Mesenteric fat pad (tissue), 1 donor: ENCODE measurements around the gene SRSF10. TPM values are rescaled to one million over a fixed set of nuclear protein-coding genes. Genes with fewer than 3 reads are reported as not detected.
"Not testable (repeated sequence)": the region's sequence is repeated elsewhere in the genome, so short reads cannot be mapped to it uniquely, and the experiment has no call there.

ENCODE experiments used
- DNase-seq: peaks from one replicate; pipeline ENCODE4 v3.0.0-alpha.2; 2020; ENCODE audit warnings: low spot score
- long read RNA-seq: library from polyadenylated mRNA; unstranded; transcript quantifications from one replicate; pipeline ENCODE4 v2.0.0, GENCODE V29; 2020
- total RNA-seq: library from RNA; stranded (reverse); fragmentation: NEBNext Ultra II Directional; extraction: Animal tissue kit (Norgen Biotek cat#: 25700); gene quantifications from one replicate; pipeline ENCODE4 v1.2.1, GENCODE V29; 2021
- donor health status: DM: yes; HTN: yes; CAD: no.

SRSF10 gene
- 85.4 TPM for total RNA-seq
- long read RNA-seq, transcript SRSF10-212 (3 exons, 790 nt): major isoform, 6 of 48 reads
- long read RNA-seq, partial matches to known transcripts: 6 of 48 reads
- long read RNA-seq, other reads (novel, unspliced or antisense): 32 of 48 reads

DNA sequence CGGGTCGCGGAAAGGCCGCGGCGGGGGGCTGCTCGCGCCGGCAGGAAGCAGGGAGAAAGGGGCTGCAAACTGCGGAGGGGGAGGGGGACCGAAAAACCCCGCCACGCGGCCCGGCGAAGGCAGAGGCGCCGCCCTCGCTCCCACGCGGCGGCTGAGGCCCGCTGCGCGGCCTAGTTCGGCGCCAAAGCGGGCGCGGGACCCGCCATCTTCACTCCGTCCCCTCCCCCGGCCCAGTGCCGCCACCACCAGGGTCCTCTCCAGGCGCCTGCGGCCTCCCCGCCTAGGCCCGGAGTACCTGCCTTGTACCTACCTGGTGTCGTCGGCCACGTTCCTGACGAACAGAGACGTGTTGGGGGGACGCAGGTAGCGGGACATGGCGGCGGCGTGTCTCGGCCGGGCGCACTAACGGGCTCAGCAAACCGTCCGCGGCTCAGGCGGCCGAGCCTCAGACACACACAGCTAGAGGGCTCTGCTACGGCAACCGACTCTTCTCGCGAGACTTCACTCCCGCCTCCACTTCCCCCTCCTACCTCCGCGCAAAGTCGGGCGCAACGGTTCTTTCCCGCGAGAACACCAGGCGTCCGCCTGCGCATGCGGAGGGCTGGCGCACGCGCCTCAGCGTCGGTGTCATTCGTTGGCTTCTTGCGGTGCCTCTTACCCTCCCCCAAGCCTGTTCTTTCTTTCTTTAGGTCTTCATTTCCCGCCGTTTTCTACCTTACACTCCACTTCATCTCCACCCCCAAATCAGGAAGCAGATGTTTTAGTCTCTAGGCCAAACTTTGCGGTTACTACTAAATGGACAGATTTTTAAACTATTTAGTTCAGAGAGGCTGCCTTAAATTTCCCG, at the start of gene SRSF10:
Gene SRSF10, minus strand, starts transcription at position 447 of the 847 bp plus-strand sequence. Its CDS starts 72 bp downstream, at position 375.
- DNase-seq: peak; percentile 98

DNA sequence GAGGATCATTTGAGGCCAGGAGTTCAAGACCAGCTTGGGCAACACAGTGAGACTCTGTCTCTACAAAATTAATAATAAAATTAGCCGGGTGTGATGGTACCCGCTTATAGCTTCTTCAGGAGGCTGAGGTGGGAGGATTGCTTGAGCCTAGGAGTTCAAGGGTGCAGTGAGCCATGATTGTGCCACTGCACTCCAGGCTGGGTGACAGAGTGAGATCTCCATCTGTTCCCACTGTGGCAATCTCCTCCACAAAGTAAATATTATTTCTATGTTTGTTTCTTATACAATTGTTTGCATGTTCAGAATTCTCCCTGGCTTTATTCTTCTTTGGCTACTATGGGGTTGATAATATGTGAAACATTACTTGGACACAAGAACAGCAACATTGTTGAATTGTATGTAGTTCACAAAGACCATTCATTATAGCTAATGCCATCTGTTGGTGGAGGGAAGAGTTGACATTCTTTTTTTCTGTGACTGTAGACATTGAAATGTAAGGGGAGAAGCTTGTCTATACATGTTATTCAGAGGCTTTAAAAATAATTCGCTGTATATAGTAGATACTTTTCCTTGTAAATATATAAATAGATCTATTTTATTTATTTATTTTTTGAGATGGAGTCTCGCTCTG, 47.8 kb upstream of the SRSF10 start:
- no peak for DNase-seq

DNA sequence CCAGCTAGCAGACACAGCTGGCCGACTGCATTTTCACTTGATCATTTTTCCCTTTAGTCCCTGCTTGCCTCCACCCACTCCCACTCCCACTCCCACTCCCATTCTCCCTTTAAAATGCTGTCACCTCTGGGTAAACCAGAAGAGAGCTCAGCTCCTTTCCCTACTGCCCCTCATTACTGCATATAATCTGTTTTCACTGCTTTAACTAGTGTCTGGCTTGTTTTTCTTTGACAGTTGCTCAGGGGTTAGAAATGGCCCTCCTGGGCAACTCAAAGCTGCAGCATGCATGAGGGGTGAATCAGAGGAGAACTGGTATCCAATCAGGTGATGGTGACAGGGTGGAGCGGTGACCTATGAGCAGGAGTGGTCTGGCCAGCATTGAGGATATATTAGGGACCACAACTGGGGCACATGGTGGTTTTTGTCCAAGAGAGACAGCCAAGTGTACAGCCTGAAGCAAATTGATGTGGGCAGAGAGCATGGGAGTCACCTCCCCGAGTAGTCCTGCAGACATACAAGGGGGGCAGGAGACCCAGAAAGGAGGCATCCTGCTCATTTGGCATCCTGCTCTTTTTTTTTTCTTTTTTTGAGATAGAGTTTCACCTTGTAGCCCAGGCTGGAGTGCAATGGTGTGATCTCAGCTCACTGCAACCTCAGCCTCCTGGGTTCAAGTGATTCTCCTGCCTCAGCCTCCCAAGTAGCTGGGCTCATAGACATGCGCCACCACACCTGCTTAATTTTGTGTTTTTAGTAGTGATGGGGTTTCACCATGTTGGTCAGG, 42.6 kb upstream of the SRSF10 start:
- DNase-seq: peak; percentile 39

DNA sequence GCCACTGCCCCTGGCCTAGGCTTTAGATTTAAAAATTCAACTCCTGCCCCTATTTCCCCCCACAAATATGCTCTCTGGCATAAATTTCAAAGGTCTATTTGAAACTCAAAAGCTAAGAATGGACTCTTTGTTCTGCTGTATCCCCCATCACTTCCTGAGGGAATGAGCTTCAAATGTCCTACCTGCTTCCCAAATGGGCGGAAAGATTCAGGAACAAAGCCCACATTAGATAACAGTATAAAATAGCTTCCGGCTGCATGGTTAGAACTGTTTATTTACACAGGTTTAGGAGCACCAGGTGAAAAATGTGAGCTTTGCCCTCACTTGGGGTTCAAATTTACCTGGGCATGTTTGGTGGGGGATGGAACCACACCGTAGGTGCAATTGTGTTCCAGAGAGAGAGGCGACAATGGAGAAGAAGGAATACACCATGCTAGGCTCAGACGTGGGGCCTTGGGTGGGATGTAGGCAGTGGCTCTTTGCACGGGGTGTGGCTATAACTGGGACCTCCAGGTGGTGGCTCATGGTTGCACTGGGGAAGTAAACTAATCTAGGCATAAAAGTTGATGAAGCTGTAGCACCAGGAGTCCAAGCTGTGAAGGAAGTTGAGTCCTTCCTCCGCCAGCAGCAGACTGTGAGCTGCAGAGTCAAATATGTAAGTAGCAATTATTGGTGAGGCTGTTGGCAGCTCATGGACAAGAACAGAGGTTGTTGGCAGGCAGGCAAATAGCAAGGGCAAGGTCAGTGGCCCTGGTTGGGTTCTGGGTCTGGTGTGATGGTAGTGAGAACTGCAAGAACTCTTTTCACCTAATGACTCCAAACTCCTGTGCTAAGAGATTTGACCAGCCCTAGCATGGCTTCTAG, 41.5 kb upstream of the SRSF10 start:
- DNase-seq: no peak

DNA sequence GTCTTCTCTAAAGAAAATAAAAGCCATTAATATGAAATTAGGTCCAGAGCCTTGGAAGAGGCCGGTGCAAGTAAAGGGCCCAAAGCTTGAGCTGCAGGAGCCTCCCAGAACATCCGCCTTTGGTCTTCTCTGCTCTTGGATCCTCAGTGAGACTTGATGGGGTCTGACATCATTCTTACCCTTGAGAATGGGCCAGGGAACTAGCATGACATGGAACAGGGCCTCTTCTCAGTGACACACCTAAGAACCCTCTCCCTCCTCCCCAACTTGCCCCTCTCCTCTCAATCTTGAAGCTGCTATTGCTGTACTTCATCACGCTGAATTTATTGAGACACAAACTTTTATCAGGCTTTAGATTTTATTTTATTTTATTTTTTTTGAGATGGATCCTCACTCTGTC, 40.3 kb upstream of the SRSF10 start:
- DNase-seq: no peak

DNA sequence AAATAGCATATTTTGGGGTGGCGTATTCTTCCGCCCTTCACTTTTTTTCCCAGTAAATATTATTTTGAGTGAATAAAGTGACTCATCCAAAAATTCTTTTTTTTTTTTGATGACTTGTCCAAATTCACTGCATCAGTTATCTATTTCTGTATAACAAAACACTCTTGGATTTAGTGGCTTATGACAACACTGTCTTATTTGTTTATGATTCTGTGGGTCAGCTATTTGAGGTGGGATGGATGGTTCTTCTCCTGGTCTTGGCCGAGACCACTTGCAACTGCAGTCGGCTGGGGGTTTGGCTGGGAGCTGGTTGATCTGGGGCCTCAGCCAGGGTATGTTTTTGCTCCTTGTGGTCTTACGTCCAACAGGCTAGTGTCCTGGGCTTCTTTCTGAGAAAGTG, 39.9 kb upstream of the SRSF10 start:
- DNase-seq: no peak

DNA sequence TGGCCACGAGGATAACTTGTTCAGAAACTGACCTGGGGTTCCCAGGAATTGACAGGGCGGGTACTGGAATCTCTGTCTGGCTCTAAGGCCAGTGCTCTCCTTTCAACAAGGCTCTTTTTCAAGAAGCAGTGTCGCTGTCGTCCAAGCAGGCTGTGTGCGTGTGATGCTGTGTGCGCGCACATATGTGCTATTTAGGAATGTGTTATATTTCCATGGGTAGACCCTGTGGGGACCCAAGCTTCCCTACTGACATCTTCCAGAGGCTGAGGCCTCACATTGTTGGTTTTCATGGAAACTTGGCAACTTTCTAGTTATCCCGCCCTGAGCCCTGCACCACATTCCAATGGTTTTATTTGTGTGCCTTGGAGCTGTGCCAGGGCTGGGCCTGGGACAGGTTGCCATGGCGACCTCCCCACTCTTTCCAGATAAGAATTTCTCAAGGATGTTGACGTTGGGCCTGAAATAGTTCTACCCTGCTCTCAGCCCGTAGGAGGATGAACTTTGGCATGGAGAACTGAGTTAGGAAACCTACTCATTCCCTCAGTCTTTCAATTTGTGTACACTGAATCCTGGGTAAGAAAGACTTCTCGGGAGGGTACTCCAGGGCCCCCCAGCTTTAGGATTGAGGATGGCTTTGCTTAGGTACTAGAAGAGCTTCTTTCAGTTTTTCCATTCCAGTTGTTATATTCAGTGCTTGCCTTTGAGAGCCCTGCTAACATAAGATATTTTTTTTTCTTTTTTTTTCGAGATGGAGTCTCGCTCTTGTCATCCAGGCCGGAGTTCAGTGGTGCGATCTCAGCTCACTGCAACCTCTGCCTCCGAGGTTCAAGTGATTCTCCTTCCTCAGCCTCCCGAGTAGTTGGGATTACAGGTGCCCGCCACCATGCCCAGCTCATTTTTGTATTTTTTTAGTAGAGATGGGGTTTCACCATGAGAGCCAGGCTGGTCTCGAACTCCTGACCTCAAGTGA, 38.8 kb upstream of the SRSF10 start:
- DNase-seq: peak; percentile 95

DNA sequence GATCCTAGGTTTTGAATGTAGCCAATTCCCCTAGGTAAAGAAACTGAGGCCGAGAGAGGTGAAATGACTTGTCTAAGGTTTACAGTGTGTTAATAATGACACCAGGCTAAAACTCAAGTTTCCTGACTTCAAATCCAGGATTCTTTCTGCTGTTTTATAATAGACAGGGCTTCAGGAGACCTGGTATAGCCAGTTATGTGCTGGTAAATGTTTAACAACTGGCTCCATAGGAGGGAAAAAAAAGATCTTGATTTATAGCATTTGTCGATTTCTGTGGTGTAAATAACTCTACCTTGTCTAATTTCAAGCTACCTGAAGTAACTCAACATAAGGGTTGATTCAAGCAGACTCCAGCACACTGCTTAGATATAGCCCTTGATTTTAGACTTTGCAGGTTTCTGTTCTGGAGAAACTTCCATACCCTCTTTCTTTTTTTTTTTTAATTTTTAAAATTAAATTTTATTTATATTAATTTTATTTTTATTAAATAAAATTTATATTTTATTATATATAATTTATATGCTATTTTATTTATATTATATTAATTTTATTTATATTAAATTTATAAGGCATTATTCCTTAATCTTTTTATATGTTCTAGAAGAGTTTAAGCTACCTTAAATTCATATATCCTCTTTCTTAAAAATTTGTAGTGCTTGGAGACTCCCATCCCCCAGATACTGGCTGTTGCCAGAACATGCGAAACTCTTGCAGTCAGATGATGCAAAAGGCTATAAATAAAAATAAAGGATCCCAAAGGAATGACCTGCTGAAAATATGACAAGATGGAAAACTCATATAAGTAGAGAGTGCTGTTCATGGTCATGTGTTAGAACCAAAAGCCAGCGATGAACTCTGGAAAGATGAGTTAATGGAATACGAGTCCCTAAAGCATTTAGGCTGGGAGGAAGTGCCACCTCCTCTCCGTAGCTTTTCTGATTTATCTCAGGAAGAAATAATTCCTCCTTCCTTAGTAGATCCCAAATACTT, 35.4 kb upstream of the SRSF10 start:
- DNase-seq: no peak

DNA sequence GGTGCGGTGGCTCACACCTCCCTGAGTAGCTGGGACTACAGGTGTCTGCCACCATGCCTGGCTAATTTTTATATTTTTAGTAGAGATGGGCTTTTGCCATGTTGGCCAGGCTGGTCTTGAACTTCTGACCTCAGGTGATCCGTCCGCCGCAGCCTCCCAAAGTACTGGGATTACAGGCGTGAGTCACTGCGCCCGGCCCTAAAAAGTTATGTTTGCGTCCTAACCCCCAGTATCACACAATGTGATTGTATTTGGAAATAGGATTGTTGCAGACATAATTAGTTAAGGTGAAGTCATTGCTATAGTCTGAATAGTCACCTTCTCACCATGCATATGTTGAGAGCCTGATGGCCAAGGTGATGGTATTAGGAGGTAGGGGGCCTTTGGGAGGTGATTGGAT, 32.8 kb upstream of the SRSF10 start:
- DNase-seq: not testable (repeated sequence)

DNA sequence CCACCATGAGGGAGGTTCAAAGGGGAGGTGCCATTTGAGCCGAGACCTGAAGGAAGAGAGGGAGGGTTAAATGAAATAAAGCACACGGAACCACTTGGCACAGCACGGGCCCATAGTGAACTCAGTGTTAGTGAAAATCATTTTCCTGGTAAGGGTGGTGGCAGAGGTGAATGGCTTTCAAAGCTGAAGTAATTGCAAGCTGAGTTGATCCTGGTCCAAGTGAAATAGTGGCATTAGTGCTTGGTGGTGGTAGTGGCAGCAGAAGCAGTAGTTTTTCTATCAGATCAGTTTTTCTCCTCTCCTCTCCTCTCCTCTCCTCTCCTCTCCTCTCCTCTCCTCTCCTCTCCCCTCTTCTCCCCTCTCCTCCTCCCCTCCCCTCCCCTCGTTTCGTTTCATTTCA, 30.5 kb upstream of the SRSF10 start:
- DNase-seq: no peak

DNA sequence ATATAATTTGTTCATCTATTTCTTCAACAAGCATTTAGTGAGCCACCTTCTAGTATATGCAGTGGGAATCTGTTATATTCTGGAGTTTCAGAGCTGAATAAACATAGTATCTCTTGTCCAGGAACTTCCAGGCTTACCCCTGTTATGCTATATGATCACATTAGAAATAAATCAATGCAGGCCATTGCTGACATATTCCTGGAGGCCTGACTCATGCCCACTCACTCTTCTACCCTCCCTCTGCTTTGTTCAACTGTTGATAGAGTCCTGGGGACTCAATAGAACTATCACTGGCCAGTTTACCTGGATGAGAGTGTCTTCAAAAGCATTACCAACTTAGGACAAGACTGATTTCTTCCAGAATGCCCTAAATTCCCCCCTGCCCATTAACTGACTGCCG, 29.3 kb upstream of the SRSF10 start:
- DNase-seq: no peak

DNA sequence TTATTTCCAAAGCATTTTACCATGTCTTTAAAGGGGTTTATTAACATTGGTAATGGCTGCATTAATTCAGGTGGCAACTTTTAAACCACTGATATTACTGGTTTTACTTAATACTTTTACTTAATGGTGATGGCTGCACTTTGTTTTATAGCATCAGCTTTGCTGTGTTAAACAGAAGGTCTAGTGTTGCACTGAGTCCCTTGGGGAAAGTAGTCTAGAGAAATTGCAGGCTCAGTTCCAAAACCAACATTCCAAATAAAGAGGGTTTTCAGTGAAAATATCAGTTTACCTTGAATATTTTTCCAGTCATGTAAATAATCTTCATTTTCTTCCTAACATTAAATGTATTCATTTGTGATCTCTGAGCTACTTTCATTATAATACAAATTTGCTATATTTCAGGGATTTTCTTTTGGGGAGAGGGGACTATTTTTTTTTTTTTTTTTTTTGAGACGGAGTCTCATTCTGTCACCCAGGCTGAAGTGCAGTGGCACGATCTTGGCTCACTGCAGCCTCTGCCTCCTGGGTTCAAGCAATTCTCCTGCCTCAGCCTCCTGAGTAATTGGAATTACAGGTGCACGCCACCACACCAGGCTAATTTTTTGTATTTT, 28.6 kb upstream of the SRSF10 start:
- DNase-seq: not testable (repeated sequence)

DNA sequence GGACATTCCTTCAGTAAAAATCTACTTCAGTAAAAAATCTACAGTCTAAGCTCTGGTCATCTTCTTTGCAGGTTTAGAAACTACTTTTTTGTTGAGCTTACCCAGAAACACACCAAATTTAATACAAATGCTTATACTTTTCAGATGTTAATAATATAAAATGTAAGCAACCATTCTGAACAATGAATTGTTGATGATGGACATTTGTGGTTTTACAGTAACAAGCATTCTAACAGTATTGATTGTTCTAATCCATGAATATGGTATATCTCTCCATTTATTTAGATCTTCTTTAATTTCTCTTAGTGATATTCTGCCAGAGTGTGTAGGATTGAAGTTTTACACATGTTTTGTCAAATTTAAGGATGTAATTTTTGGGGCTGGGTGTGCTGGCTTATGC, 27.0 kb upstream of the SRSF10 start:
- DNase-seq: no peak

DNA sequence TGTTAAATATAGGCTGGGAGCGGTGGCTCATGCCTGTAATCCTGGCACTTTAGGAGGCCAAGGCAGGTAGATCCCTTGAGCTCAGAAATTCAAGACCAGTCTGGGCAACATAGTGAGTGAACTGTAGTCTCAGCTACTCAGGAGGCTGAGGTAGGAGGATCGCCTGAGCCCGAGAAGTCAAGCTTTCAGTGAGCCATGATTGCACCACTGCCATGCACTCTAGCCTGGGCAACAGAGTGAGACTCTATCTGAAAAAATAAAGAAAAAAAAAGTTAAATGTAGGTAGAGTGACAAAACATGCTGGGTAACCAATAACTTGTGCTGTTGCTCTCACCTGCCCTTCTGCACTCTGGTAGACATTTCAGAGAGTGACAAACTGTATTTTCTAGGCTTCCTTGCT, 25.0 kb upstream of the SRSF10 start:
- peak; percentile 6 for DNase-seq

DNA sequence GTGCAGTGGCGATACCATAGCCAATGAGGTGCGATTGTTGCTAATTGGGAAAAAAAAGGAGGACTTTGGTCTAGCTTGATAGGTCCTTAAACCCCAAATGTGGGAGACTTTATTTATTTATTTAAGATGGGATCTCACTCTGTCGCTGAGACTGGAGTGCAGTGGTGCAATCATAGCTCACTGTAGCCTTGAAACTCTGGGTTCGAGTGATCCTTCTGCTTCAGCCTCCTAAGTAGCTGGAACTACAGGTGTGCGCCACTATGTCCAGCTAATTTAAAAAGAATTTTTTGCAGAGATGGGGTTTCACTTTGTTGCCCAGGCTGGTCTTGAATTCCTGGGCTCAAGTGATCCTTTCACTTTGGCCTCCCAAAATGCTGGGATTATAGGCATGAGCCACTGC, 24.0 kb upstream of the SRSF10 start:
- peak; percentile 9 for DNase-seq

DNA sequence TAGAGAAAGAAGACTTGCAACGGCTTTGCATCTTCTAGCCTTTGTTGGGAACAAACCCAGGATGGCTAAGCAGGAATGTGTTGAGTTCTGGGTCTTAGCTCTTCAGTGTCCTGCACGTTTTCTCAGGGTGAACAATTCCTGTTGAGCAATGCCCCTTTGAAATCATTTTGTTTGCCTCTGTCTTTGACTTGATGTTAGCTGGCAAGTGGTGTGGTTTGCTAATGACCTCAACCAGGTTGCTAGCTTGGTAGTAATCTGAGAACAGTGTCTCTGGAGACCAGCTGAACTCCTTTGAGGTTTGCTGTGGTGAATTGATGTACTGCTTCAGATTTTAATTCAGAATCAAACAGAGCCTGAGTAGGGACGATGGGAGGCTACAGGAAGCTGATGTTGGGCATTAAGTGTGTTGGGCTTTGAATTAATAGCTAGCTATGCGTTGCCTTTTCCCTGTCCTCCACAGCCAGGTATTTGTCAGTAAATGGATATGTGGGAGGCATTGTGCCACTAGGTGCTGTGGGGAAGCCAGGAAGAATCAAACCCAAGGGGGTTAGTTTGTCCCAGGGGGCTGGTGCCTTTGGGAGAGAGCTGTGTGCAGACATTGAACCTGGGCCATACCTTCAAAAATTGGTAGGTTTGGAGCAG, 23.3 kb upstream of the SRSF10 start:
- DNase-seq: no peak

DNA sequence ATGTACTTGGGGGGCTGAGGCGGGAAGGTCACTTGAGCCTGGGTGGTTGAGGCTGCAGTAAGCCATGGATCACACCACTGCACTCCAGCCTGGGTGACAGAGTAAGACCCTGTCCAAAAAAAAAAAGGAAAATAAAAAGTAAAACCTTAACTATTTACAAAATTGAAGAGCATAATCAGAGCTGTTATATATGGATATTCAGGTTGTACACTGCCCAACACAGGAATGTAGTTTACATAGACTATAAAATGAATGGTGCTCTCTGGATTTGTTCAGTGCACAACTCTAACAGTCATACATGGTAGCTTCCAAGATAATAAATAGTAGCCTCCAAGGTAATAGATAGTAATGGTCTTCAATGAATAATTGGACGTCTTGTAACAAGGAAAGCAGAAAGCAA, 22.6 kb upstream of the SRSF10 start:
- no peak for DNase-seq
